Fibroblast of skin of abdomen (primary cell): ENCODE measurements around the gene ZNF544. TPM values are rescaled to one million over a fixed set of nuclear protein-coding genes. Genes with fewer than 3 reads are reported as not detected.

ENCODE experiments used
- DNase-seq: peaks from one replicate; pipeline ENCODE4 v3.0.0-alpha.2; 2013
- polyA plus RNA-seq, 2 experiments: library from polyadenylated mRNA; unstranded; fragments of 120-200 nt; gene quantifications; one replicate each; pipeline ENCODE4 v1.2.1, GENCODE V29; 2013; ENCODE audit not compliant: insufficient read length in 2 of 2

The ZNF544 gene
- 13.9 TPM for polyA plus RNA-seq (2013, experiment 1 of 2; ENCODE audit: insufficient read length)
- polyA plus RNA-seq (2013, experiment 2 of 2; ENCODE audit: insufficient read length): 13.0 TPM

GRCh38 chr19:58228585-58229254 lies at the start of gene ZNF544:
TSS of gene ZNF544 (plus strand) at chr19:58228914. CDS start at chr19:58244024, 15,110 bp downstream.
- peak; percentile 73 for DNase-seq

DNA sequence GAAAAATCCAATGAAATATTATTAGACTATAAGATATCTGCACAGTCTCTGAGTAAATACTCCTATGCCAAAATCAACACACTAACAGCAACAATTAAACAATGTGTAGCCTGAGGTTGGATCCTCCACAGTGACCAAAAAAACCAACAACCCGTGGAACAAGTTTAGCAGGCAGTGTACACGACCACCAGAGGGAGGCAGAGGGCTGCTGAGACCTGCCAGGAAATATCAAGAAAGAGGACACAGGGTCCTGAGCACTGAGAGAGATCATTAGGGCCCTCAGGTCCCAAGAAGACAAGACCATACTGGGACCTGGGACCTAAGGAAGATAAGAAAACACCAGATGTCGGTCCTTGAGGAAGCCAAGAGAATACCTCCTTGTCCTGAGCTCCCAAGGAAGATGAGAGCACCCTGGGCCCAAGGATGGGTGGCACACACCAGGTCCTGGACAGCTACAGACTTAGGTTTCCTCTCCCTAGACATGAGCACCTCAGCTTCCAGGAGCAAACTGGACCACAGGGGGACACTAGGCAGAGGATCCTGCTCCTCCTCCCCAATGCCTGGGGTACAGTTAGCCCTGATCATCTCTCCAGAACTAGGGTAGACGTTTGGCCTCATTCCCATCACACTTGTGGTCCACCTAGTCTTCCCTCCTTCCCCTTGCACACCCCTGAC lies 46.7 kb upstream of the ZNF544 start:
- peak; percentile 10 for DNase-seq

DNA sequence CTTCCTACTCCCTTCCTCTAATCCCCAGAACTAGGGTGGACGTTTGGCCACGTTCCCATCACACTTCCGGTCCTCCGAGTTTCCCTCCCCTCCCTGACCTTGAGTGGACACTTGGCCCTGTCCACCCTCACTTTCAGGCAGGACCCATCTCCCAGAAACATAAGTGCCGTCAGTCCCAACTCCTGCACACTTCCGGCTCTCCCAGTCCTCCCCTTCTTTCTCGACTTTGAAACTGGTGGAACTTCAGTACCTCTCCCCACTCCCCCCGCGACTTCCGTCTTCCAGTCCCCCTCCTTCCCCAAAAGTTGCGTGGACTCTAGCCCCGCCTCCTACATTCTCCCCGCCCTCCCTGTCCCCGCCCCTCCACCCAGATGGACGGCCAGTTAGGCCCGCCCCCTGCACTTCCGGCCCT lies 46.1 kb upstream of the ZNF544 start:
- DNase-seq: no peak

- peak; percentile 92 for DNase-seq
Measured at GRCh38 chr19:58182989-58183816, 45.5 kb upstream of the ZNF544 start, which contains the start of gene ZNF274. TSS of gene ZNF274 (plus strand) at chr19:58183061. CDS start at chr19:58183966, 905 bp downstream.

- no peak for DNase-seq
Measured at GRCh38 chr19:58183817-58184215, 44.9 kb upstream of the ZNF544 start.

DNA sequence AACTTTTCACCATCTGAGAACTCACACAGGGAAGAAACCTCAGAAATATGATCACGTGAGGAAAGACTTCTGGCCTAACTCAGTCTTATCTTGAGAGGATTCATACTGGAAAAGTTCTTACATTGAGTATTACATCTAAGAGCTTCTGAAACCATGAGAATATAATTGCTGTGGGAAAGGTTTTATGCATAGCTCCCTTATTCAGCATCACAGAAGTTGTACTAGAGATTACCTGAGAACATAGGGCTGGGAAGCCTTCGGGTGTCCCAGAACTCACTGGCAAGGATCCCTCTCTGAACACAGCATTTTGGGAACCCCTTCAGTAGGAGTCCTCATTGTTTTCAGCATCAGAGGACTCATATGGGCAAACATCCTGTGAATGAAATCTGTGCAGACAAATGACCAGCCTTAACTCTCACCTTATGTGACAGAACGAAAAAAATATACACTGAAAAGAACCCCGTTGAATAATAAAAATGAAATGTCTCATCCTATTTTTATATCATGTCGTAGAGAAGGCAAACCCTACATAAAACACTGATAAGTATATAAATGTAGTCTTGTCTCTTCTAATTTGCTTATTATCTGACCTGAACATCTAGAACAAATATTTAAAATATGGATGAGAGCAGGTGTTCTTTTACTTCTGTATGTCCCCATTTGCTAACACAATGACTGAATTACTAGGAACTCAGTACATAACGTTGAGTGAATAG lies 31.7 kb upstream of the ZNF544 start:
- DNase-seq: no peak

- no peak for DNase-seq
Measured at GRCh38 chr19:58203814-58204475, 24.8 kb upstream of the ZNF544 start.

DNA sequence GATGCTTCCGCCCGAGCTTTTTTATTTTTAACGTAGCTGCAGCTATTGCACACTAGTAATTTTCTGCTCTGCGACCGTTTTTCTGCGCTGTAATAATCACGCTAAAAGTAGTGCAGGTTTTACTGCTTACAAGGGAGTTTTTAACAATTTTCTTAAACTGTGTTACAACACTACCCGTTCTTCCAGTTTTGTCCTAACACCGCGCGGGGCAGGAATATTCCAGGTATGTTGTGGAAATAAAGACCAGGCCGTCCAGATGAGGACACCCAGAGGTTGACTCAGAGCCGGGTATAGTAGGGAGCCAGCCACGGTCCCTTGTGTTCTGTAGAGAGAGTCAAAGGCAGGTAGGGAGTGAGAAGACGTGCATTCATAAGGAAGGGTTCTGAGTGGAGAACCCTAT lies 24.1 kb upstream of the ZNF544 start:
- DNase-seq: no peak

- no peak for DNase-seq
Measured at GRCh38 chr19:58209577-58209976, 19.1 kb upstream of the ZNF544 start.

DNA sequence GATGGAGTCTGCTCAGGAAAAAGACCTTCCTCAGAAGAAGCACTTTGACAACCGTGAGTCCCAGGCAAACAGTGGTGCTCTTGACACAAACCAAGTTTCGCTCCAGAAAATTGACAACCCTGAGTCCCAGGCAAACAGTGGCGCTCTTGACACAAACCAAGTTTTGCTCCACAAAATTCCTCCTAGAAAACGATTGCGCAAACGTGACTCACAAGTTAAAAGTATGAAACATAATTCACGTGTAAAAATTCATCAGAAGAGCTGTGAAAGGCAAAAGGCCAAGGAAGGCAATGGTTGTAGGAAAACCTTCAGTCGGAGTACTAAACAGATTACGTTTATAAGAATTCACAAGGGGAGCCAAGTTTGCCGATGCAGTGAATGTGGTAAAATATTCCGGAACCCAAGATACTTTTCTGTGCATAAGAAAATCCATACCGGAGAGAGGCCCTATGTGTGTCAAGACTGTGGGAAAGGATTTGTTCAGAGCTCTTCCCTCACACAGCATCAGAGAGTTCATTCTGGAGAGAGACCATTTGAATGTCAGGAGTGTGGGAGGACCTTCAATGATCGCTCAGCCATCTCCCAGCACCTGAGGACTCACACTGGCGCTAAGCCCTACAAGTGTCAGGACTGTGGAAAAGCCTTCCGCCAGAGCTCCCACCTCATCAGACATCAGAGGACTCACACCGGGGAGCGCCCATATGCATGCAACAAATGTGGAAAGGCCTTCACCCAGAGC lies 16.2 kb upstream of the ZNF544 start:
- DNase-seq: no peak

DNA sequence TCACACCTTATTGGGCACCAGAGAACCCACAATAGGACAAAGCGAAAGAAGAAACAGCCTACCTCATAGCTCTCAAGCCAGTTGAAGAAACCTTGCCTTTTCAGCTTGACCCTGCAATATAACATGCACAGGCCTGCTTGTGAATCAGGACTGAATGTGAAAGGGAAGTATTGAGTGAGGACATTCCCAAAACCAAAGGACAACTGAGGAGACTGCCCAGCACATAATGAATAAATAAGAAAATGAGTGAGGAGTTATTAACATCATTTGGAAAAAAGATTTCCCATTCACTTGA lies 15.7 kb upstream of the ZNF544 start:
- no peak for DNase-seq

DNA sequence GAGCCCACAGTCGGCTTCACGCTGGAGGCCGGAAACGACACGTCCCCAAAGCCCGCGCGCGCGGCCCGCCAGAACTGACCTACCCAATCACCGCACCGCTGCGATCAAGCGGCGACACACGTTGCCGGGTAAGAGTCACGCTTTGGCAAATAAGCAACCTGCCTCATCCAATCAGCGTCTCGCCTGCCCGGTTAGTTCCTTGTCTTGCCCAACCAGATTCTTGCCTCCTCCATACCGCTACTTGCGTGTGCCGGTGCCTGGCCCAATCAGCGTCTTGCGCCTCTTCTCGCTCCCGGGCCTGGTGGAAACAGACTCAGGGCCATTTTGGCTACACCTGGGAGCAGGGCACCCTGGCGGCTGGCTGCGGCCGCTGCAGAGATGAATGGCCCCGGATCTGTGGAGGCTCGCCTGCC lies 11.6 kb upstream of the ZNF544 start:
- DNase-seq: no peak

DNA sequence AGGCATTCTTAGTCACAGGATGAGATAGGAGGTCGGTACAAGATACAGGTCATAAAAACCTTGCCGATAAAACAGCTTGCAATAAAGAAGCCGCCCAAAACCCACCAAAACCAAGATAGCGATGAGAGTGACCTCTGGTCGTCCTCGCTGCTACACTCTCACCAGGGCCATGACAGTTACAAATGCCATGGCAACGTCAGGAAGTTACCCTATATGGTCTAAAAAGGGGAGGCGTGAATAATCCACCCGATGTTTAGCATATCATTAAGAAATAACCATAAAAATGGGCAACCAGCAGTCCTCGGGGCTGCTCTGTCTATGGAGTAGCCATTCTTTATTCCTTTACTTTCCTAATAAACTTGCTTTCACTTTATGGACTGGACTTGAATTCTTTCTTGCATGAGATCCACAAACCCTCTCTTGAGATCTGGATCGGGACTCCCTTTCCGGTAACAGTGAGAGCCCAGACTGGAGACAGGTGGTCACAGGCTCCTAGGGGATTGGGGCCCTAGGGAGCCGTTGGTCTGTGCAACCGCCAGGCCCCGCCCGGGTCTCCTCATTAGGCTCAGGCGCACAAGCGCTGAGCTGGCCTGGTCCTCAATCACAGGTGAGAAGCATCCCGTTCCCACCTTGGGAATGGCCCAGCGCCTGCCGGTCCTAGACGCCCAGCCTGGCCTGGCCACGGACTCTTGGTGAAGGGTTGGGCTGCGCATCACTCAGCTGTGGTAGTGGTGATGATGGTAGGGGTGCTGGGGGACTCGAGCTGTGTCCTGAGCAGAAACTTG lies 10.9 kb upstream of the ZNF544 start:
- no peak for DNase-seq

DNA sequence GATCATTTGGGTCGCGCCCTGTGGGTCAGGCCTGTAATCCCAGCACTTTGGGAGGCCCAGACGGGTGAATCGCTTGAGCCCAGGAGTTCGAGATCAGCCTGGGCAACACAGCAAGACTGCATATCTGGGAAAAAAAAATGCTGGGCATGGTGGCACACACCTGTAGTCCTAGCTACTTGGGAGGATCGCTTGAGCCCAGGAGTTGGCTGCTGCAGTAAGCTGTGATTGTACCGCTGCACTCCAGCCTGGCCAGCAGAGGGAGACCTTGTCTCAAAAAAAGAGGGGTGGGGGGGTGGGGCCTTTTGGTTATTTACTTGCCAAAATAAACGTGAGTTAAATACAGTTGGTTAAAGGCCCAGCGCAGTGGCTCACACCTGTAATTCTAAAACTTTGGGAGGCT lies 9.8 kb upstream of the ZNF544 start:
- no peak for DNase-seq

GRCh38 chr19:58227964-58228584 lies 640 bp upstream of the ZNF544 start:
- no peak for DNase-seq

GRCh38 chr19:58229255-58229639 lies 533 bp downstream of the ZNF544 start:
- DNase-seq: peak; percentile 16

- DNase-seq: no peak
Measured at GRCh38 chr19:58237324-58237723, 8.6 kb downstream of the ZNF544 start.

DNA sequence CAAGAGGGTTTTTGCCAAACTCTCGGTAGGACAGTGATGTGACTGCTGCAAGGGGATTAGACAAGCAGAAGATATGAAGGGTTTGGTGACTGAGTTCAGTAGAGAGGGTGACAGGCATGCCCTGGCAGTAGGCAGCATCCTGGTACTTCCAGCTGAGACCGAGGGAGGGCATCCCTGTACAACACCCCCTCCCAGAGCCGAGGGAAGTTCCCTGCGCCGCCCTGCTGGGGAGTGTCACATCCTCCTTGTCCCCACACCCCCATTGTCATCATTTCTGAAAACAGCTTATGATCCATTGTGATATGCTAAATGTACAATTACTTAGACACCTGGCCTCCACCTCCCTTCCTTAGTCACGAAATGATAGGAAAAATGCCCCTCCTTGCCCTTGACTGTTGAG lies 14.6 kb downstream of the ZNF544 start:
- no peak for DNase-seq

DNA sequence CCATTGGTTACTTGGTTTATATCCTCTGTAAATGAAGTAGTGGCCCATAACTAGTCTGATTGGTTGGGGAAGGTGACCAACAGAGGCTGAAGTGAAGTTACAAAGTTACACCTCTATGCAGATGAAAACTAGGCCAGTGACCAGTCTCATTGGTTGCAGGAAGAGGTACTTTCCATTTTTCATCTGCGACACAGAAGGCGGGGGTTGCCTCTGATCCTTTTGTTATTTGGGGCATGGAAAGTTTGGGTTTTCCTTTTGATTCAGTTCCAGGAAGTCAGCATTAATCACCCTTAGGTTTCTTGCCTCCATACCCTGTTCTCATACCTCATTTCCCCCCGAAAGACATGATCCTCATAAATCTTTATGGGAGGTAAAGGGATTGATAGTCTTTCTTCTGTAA lies 20.2 kb downstream of the ZNF544 start:
- DNase-seq: no peak

GRCh38 chr19:58252102-58252685 lies 23.5 kb downstream of the ZNF544 start:
- DNase-seq: no peak
